ENCODE data around the gene IL37. TPM values are rescaled to one million over a fixed set of nuclear protein-coding genes. Genes with fewer than 3 reads are reported as not detected.
"Not testable (repeated sequence)": the region's sequence is repeated elsewhere in the genome, so short reads cannot be mapped to it uniquely, and the experiment has no call there.

The IL37 gene
- total RNA-seq, 1 donor from 2014 or later, result not detected

- no peak overlapping the region for H3K27ac Mint-ChIP-seq (ENCODE audit: unreplicated experiment)
- no peaks in the 10 kb centered on the region for H3K4me1 Mint-ChIP-seq (ENCODE audit: low read depth, unreplicated experiment)
- no peak for TF ChIP-seq CTCF (IDR thresholded peaks at IDR 0.05; ENCODE audit: partially characterized antibody, unreplicated experiment)
- H3K4me3 Mint-ChIP-seq (ENCODE audit: unreplicated experiment), result no peak overlapping the region
- peaks cover 2% of the 10 kb centered on the region for H3K27me3 Mint-ChIP-seq (ENCODE audit: unreplicated experiment)
- no peaks in the 10 kb centered on the region for H3K36me3 Mint-ChIP-seq (ENCODE audit: unreplicated experiment)
- DNase-seq, result no peak
- no peaks in the 10 kb centered on the region for H3K9me3 Mint-ChIP-seq (ENCODE audit: unreplicated experiment)
These were observed 8.1 kb upstream of the IL37 start for GRCh38 chr2:112902816-112903215.

- no peak overlapping the region for H3K4me3 Mint-ChIP-seq (ENCODE audit: unreplicated experiment)
- H3K9me3 Mint-ChIP-seq (ENCODE audit: unreplicated experiment), result no peaks in the 10 kb centered on the region
- H3K27ac Mint-ChIP-seq (ENCODE audit: unreplicated experiment), result no peak overlapping the region
- no peaks in the 10 kb centered on the region for H3K4me1 Mint-ChIP-seq (ENCODE audit: low read depth, unreplicated experiment)
- H3K36me3 Mint-ChIP-seq (ENCODE audit: unreplicated experiment), result peaks cover 5% of the 10 kb centered on the region
- DNase-seq, result no peak
- H3K27me3 Mint-ChIP-seq (ENCODE audit: unreplicated experiment), result peaks cover 2% of the 10 kb centered on the region
- no peak for TF ChIP-seq CTCF (IDR thresholded peaks at IDR 0.05; ENCODE audit: partially characterized antibody, unreplicated experiment)
These were observed 6.1 kb upstream of the IL37 start for GRCh38 chr2:112904883-112905282.

GRCh38 chr2:112906276-112906675, 4.7 kb upstream of the IL37 start:
- DNase-seq, result no peak
- no peaks in the 10 kb centered on the region for H3K9me3 Mint-ChIP-seq (ENCODE audit: unreplicated experiment)
- peaks cover 5% of the 10 kb centered on the region for H3K36me3 Mint-ChIP-seq (ENCODE audit: unreplicated experiment)
- H3K4me1 Mint-ChIP-seq (ENCODE audit: low read depth, unreplicated experiment), result peaks cover 6% of the 10 kb centered on the region
- peaks cover 2% of the 10 kb centered on the region for H3K27me3 Mint-ChIP-seq (ENCODE audit: unreplicated experiment)
- TF ChIP-seq CTCF (IDR thresholded peaks at IDR 0.05; ENCODE audit: partially characterized antibody, unreplicated experiment), result no peak
- H3K4me3 Mint-ChIP-seq (ENCODE audit: unreplicated experiment), result no peak overlapping the region
- no peak overlapping the region for H3K27ac Mint-ChIP-seq (ENCODE audit: unreplicated experiment)

GRCh38 chr2:112907001-112907949, 3.7 kb upstream of the IL37 start:
- H3K27ac Mint-ChIP-seq (ENCODE audit: unreplicated experiment), result no peak overlapping the region
- H3K27me3 Mint-ChIP-seq (ENCODE audit: unreplicated experiment), result peaks cover 5% of the 10 kb centered on the region
- DNase-seq, result no peak
- H3K36me3 Mint-ChIP-seq (ENCODE audit: unreplicated experiment), result peaks cover 5% of the 10 kb centered on the region
- H3K9me3 Mint-ChIP-seq (ENCODE audit: unreplicated experiment), result no peaks in the 10 kb centered on the region
- peaks cover 10% of the 10 kb centered on the region for H3K4me1 Mint-ChIP-seq (ENCODE audit: low read depth, unreplicated experiment)
- H3K4me3 Mint-ChIP-seq (ENCODE audit: unreplicated experiment), result no peak overlapping the region
- no peak for TF ChIP-seq CTCF (IDR thresholded peaks at IDR 0.05; ENCODE audit: partially characterized antibody, unreplicated experiment)

- DNase-seq; H3K27me3 Mint-ChIP-seq (ENCODE audit: unreplicated experiment); H3K4me3 Mint-ChIP-seq (ENCODE audit: unreplicated experiment); H3K36me3 Mint-ChIP-seq (ENCODE audit: unreplicated experiment); H3K9me3 Mint-ChIP-seq (ENCODE audit: unreplicated experiment); H3K27ac Mint-ChIP-seq (ENCODE audit: unreplicated experiment): not testable (repeated sequence)
- peaks cover 14% of the 10 kb centered on the region for H3K4me1 Mint-ChIP-seq (ENCODE audit: low read depth, unreplicated experiment)
These were observed 2.4 kb upstream of the IL37 start for GRCh38 chr2:112908559-112908958.

All from glutamatergic neuron (in vitro differentiated cells).